HCT116 (cell line): Measurements from ENCODE around the gene CFAP97D2. TPM values are rescaled to one million over a fixed set of nuclear protein-coding genes. Genes with fewer than 3 reads are reported as not detected.
A peak's percentile ranks its signal among the peaks of the same experiment; 100 is the strongest.

Experiments
- ATAC-seq: fragments of 200-7000 bp; cut with Tn5 transposase; 2 replicates; pipeline ENCODE4 v1.9.1; 2020; ENCODE audit warnings: mild to moderate bottlenecking, moderate library complexity
- BruUV-seq: library from RNA; stranded (reverse); fragments of 400-500 nt; replicated peaks from 2 replicates; lab custom pipeline; 2021; lab: Mats Ljungman, UMichigan
- CTCF ChIA-PET: fragments of 300-600 bp; sonication (Branson Sonifier 250); formaldehyde crosslinking; loops from one replicate; lab custom pipeline; 2021; ENCODE audit warnings: antibody characterized with exemption; lab: Charles Lee
- POLR2A ChIA-PET: fragments of 300-600, 350-600 bp; sonication (Branson Sonifier 250); formaldehyde crosslinking; loops from one replicate; lab custom pipeline; 2021; ENCODE audit warnings: antibody characterized with exemption; lab: Charles Lee
- RAD21 ChIA-PET, 2 experiments: fragments of 300-600 bp; sonication (Branson Sonifier 250); formaldehyde crosslinking; loops; one replicate each; lab custom pipeline; 2023; ENCODE audit warnings: low total read pairs in 2 of 2; ENCODE audit not compliant: uncharacterized antibody in 2 of 2, unreplicated experiment in 2 of 2, low non-redundant PET in 1 of 2; lab: Charles Lee
- DNase-seq: peaks from one replicate; pipeline ENCODE4 v3.0.0-alpha.2; 2010; ENCODE audit warnings: low read depth, low spot score
- H2AFZ ChIP-seq: fragments of 200-600 bp; shearing (Covaris generic), sonication (generic); 2 replicates; pipeline ENCODE4 v1.6.1; 2017; ENCODE audit warnings: low read depth, mixed run types, mixed read lengths, antibody characterized with exemption, low read length; ENCODE audit not compliant: poor library complexity, severe bottlenecking
- H3K27ac ChIP-seq: 2 replicates; pipeline ENCODE4 v1.5.1; 2012; ENCODE audit warnings: low read depth, low read length
- H3K27me3 ChIP-seq: fragments of 200-600 bp; sonication (generic); 2 replicates; pipeline ENCODE4 v1.6.1; 2016; ENCODE audit warnings: mixed run types, low read length, mixed read lengths; ENCODE audit not compliant: insufficient read depth
- H3K36me3 ChIP-seq, 2 experiments: fragments of 200-500 bp in 1 of 2; fragments of 200-600 bp in 1 of 2; sonication (Bioruptor generic) in 1 of 2; sonication (generic) in 1 of 2; 2 replicates each; pipeline versions ENCODE4 v1.5.1 to v1.6.1; 2014 to 2016; ENCODE audit warnings: low read length in 2 of 2, inconsistent platforms in 1 of 2, mixed read lengths in 1 of 2, mixed run types in 1 of 2; ENCODE audit not compliant: insufficient read depth in 2 of 2, control insufficient read depth in 1 of 2
- H3K4me1 ChIP-seq, 2 experiments: fragments of 200-600 bp in 1 of 2; sonication (generic) in 1 of 2; 2 replicates each; pipeline versions ENCODE4 v1.5.1 to v1.6.1; 2012 to 2017; ENCODE audit warnings: low read length in 2 of 2, inconsistent platforms in 1 of 2, mild to moderate bottlenecking in 1 of 2, mixed read lengths in 1 of 2, mixed run types in 1 of 2, moderate library complexity in 1 of 2; ENCODE audit not compliant: insufficient read depth in 2 of 2, control insufficient read depth in 1 of 2
- H3K4me2 ChIP-seq: fragments of 200-600 bp; sonication (generic); 2 replicates; pipeline ENCODE4 v1.6.1; 2017; ENCODE audit warnings: mixed run types, low read length, mixed read lengths
- H3K4me3 ChIP-seq, 2 experiments: fragments of 200-600 bp in 1 of 2; sonication (generic) in 1 of 2; replicated peaks in 1 of 2; 2 replicates each; pipeline ENCODE4 v1.5.1; 2011 to 2016; ENCODE audit warnings: low read length in 2 of 2, control low read depth in 1 of 2, low read depth in 1 of 2, mild to moderate bottlenecking in 1 of 2, mixed read lengths in 1 of 2, mixed run types in 1 of 2
- H3K79me2 ChIP-seq: fragments of 200-600 bp; sonication (generic); 2 replicates; pipeline ENCODE4 v1.6.1; 2017; ENCODE audit warnings: mild to moderate bottlenecking, mixed run types, low read length, moderate library complexity, mixed read lengths; ENCODE audit not compliant: insufficient read depth
- H3K9ac ChIP-seq: fragments of 200-600 bp; sonication (generic); 2 replicates; pipeline ENCODE4 v1.6.1; 2016; ENCODE audit warnings: low read length, mixed read lengths
- H3K9me2 ChIP-seq: fragments of 200-600 bp; sonication (generic), shearing (Covaris generic); 2 replicates; pipeline ENCODE4 v1.6.1; 2017; ENCODE audit warnings: mixed run types, mild to moderate bottlenecking, moderate library complexity; ENCODE audit not compliant: insufficient read depth
- H3K9me3 ChIP-seq, 2 experiments: fragments of 200-500 bp in 1 of 2; fragments of 200-600 bp in 1 of 2; sonication (Bioruptor generic) in 1 of 2; sonication (generic) in 1 of 2; 2 replicates each; pipeline ENCODE4 v1.6.1; 2014 to 2017; ENCODE audit warnings: low read length in 2 of 2, mixed read lengths in 2 of 2, inconsistent platforms in 1 of 2, low read depth in 1 of 2, mild to moderate bottlenecking in 1 of 2, mixed run types in 1 of 2, moderate library complexity in 1 of 2; ENCODE audit not compliant: control insufficient read depth in 1 of 2, insufficient read depth in 1 of 2
- H4K20me1 ChIP-seq: fragments of 200-600 bp; sonication (generic), shearing (Covaris generic); 2 replicates; pipeline ENCODE4 v1.6.1; 2017; ENCODE audit warnings: mixed run types, mild to moderate bottlenecking, moderate library complexity; ENCODE audit not compliant: insufficient read depth
- ATF3 ChIP-seq: IDR thresholded peaks from 2 replicates; pipeline ENCODE4 v1.6.1; 2012
- CTCF ChIP-seq, 3 experiments: fragments of 200-600 bp in 1 of 3; sonication (generic) in 1 of 3; IDR thresholded peaks in 2 of 3; conservative IDR thresholded peaks in 1 of 3; 2 replicates each; pipeline ENCODE4 v1.5.1; 2012 to 2017; ENCODE audit warnings: low read depth in 2 of 3, low read length in 2 of 3, antibody characterized with exemption in 1 of 3, borderline replicate concordance in 1 of 3, control low read depth in 1 of 3, mild to moderate bottlenecking in 1 of 3, mixed read lengths in 1 of 3, mixed run types in 1 of 3, moderate library complexity in 1 of 3; ENCODE audit not compliant: insufficient read depth in 1 of 3
- EGR1 ChIP-seq: IDR thresholded peaks from 2 replicates; pipeline ENCODE4 v1.6.1; 2012; ENCODE audit warnings: low read depth
- ELF1 ChIP-seq: IDR thresholded peaks from 2 replicates; pipeline ENCODE4 v1.6.1; 2012; ENCODE audit warnings: low read depth, borderline replicate concordance
- EZH2 ChIP-seq: fragments of 200-600 bp; sonication (generic); IDR thresholded peaks from 2 replicates; pipeline ENCODE4 v1.6.1; 2017; ENCODE audit warnings: antibody characterized with exemption, mixed run types
- EZH2phosphoT487 ChIP-seq: fragments of 200-600 bp; IDR thresholded peaks from 2 replicates; pipeline ENCODE4 v1.6.1; 2018; ENCODE audit warnings: antibody characterized with exemption, borderline replicate concordance
- FOSL1 ChIP-seq: IDR thresholded peaks from 2 replicates; pipeline ENCODE4 v1.6.1; 2012; ENCODE audit warnings: low read depth
- JUND ChIP-seq: IDR thresholded peaks from 2 replicates; pipeline ENCODE4 v1.6.1; 2012
- POLR2A ChIP-seq: IDR thresholded peaks from 2 replicates; pipeline ENCODE4 v1.7.0; 2011; ENCODE audit warnings: borderline replicate concordance; ENCODE audit not compliant: insufficient read depth, insufficient read length; ENCODE audit errors: extremely low read depth
- POLR2AphosphoS5 ChIP-seq: IDR thresholded peaks from 2 replicates; pipeline ENCODE4 v1.6.1; 2011; ENCODE audit warnings: mild to moderate bottlenecking, low read depth, low read length, moderate library complexity
- REST ChIP-seq: IDR thresholded peaks from 2 replicates; pipeline ENCODE4 v1.6.1; 2012; ENCODE audit warnings: low read depth
- SIN3A ChIP-seq: IDR thresholded peaks from 2 replicates; pipeline ENCODE4 v1.6.1; 2012; ENCODE audit warnings: low read depth
- SP1 ChIP-seq: IDR thresholded peaks from 2 replicates; pipeline ENCODE4 v1.6.1; 2012; ENCODE audit warnings: low read depth
- ZBTB33 ChIP-seq: IDR thresholded peaks from 2 replicates; pipeline ENCODE4 v1.6.1; 2011; ENCODE audit warnings: mild to moderate bottlenecking, low read length, moderate library complexity; ENCODE audit not compliant: insufficient replicate concordance; ENCODE audit errors: extremely low read depth
- intact Hi-C: fragments of 100-400 bp; cut with micrococcal nuclease; formaldehyde crosslinking; loops from 2 replicates; pipeline ENCODE4 v1.10.0; 2022
- total RNA-seq: library from RNA; stranded (reverse); gene quantifications from one replicate; pipeline ENCODE4 v1.2.1, GENCODE V29; 2021; ENCODE audit not compliant: unreplicated experiment

CFAP97D2 gene
- total RNA-seq, 1 experiment from 2014 or later, result not detected

- Histone ChIP-seq H3K9ac (peak overlapping the region; percentile 59), H3K9me2 (no peaks in the 10 kb centered on the region), H3K27ac (peak overlapping the region; percentile 60), H3K4me3 (peak overlapping the region; percentile 36 to 50), H3K9me3 (no peaks in the 10 kb centered on the region), H3K4me2 (peak overlapping the region; percentile 94), H2AFZ (no peak overlapping the region), H3K36me3 (no peaks in the 10 kb centered on the region), H3K79me2 (peaks cover 70% of the 10 kb centered on the region), H3K27me3 (no peaks in the 10 kb centered on the region), H4K20me1 (no peaks in the 10 kb centered on the region), H3K4me1 (peaks cover 30 to 50% of the 10 kb centered on the region in 2 experiments)
- ChIA-PET CTCF (no interaction called here), POLR2A (no interaction called here), RAD21 (no interaction called here)
- BruUV-seq, result no TSS peak
- TF ChIP-seq FOSL1 (no peak), SP1 (no peak), ELF1 (no peak), ZBTB33 (no peak), CTCF (IDR thresholded peaks at IDR 0.05 in 2 of 3, conservative IDR thresholded peaks at IDR 0.05 in 1 of 3; ENCODE audit: borderline replicate concordance in 1 of 3, insufficient read depth in 1 of 3, low read depth in 2 of 3, low read length in 2 of 3) (no peak), EZH2 (no peak), SIN3A (no peak), EZH2phosphoT487 (no peak), JUND (no peak), POLR2AphosphoS5 (no peak), EGR1 (no peak), REST (no peak), ATF3 (no peak), POLR2A (no peak)
- ATAC-seq (no peak), DNase-seq (no peak)
- intact Hi-C loops, result loop anchor here (2.0 kb wide), 1 partner anchor 65 kb away; no protein-coding TSS in a partner anchor
Measured at GRCh38 chr13:114129649-114130062, 49.4 kb upstream of the CFAP97D2 start.
